CD4-positive, CD25-positive, alpha-beta regulatory T cell (primary cell): ENCODE measurements around the gene AQP7. TPM values are rescaled to one million over a fixed set of nuclear protein-coding genes. Genes with fewer than 3 reads are reported as not detected.
A peak's percentile ranks its signal among the peaks of the same experiment; 100 is the strongest.
"Not testable (repeated sequence)": the region's sequence is repeated elsewhere in the genome, so short reads cannot be mapped to it uniquely, and the experiment has no call there.

ENCODE experiments used
- ATAC-seq, 2 donors: fragments of 150-1000 bp; cut with Tn5 transposase; one replicate each; pipeline ENCODE4 v1.10.0; 2021; ENCODE audit warnings: low read depth in 2 of 2, moderate number of reproducible peaks in 2 of 2, moderate library complexity in 1 of 2
- DNase-seq, 3 donors: peaks; one replicate each; pipeline versions ENCODE4 v3.0.0 to v3.0.0-alpha.2; 2012 to 2022; ENCODE audit warnings: mixed read lengths in 1 of 3
- H3K27ac ChIP-seq: one replicate; pipeline ENCODE4 v1.7.0; 2013; ENCODE audit warnings: mild to moderate bottlenecking, low read length; ENCODE audit not compliant: insufficient read depth, poor library complexity, severe bottlenecking
- H3K27me3 ChIP-seq: one replicate; pipeline ENCODE4 v1.7.0; 2013; ENCODE audit warnings: low read length; ENCODE audit not compliant: control insufficient read depth, insufficient read depth
- H3K36me3 ChIP-seq: one replicate; pipeline ENCODE4 v1.7.0; 2013; ENCODE audit warnings: mild to moderate bottlenecking, low read length, moderate library complexity; ENCODE audit not compliant: control insufficient read depth, insufficient read depth
- H3K4me1 ChIP-seq: 2 replicates; pipeline ENCODE4 v1.7.0; 2013; ENCODE audit warnings: mild to moderate bottlenecking, low read length; ENCODE audit not compliant: insufficient read depth, control insufficient read depth, poor library complexity, severe bottlenecking
- H3K4me3 ChIP-seq: one replicate; pipeline ENCODE4 v1.7.0; 2013; ENCODE audit warnings: low read depth, mild to moderate bottlenecking, low read length, moderate library complexity
- H3K9me3 ChIP-seq, 2 experiments: 1 replicate in 1 of 2; 2 replicates in 1 of 2; pipeline ENCODE4 v1.7.0; 2013; ENCODE audit warnings: low read length in 2 of 2, mild to moderate bottlenecking in 1 of 2, moderate library complexity in 1 of 2; ENCODE audit not compliant: control insufficient read depth in 2 of 2
- H3K27ac Mint-ChIP-seq, 3 donors: one replicate each; pipeline ENCODE4 v1.8.0; 2020 to 2022; ENCODE audit warnings: mild to moderate bottlenecking in 3 of 3, mixed read lengths in 3 of 3, moderate library complexity in 2 of 3
- H3K27me3 Mint-ChIP-seq: one replicate; pipeline ENCODE4 v1.8.0; 2022; ENCODE audit warnings: mild to moderate bottlenecking, mixed read lengths
- H3K36me3 Mint-ChIP-seq: one replicate; pipeline ENCODE4 v1.8.0; 2020; ENCODE audit warnings: mixed read lengths
- H3K4me1 Mint-ChIP-seq, 4 donors: one replicate each; pipeline ENCODE4 v1.8.0; 2020 to 2022; ENCODE audit warnings: mixed read lengths in 4 of 4, mild to moderate bottlenecking in 1 of 4
- H3K4me3 Mint-ChIP-seq, 4 donors: one replicate each; pipeline ENCODE4 v1.8.0; 2020 to 2022; ENCODE audit warnings: mild to moderate bottlenecking in 4 of 4, mixed read lengths in 4 of 4, moderate library complexity in 3 of 4
- H3K9me3 Mint-ChIP-seq, 7 donors: one replicate each; pipeline ENCODE4 v1.8.0; 2020 to 2022; ENCODE audit warnings: mixed read lengths in 7 of 7, mild to moderate bottlenecking in 3 of 7, moderate library complexity in 2 of 7
- polyA plus RNA-seq, 4 donors: library from polyadenylated mRNA; unstranded; fragments of 300-500 nt; fragmentation: Illumina TruSeq; gene quantifications; one replicate each; pipeline ENCODE4 v1.2.3, GENCODE V29; 2021
- total RNA-seq: library from RNA; stranded (reverse); gene quantifications from one replicate; pipeline ENCODE4 v1.2.3, GENCODE V29; 2022

The AQP7 gene
- total and polyA plus RNA-seq, 5 donors from 2014 or later = 0.15 to 1.0 (median 0.45) TPM

DNA sequence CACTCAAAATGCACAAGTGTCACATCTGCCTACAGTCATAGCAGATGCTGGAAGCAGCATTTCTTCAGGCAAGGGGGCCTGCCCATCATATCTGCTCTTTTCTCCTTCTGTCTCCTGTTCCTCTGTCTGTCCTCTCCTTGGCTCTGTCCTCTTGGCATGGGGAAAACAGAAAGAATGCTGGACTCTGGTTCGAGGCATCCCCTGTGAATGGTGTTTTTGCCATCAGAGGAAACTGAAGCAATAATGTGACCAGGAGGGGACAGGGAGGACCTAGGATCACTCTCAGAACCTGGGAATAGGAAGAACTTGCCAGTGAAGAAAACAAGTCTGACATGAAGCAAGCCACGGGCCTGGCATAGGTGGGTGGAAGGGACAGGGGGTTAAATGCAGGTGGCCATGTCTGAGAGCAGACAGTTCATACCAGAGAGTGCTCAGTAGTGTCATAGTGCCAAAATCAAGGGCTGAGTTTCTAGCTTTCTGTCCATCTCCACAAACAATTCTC is 35.3 kb downstream of the AQP7 start:
- H3K36me3 Mint-ChIP-seq = peaks cover 49% of the 10 kb centered on the region
- Histone ChIP-seq H3K9me3 (no peaks in the 10 kb centered on the region), H3K36me3 (peaks cover 67% of the 10 kb centered on the region), H3K27me3 (no peaks in the 10 kb centered on the region), H3K27ac (no peak overlapping the region), H3K4me3 (no peak overlapping the region), H3K4me1 (no peaks in the 10 kb centered on the region)
- no peaks in the 10 kb centered on the region for H3K4me1 Mint-ChIP-seq
- DNase-seq (no peak), ATAC-seq (no peak)
- no peaks in the 10 kb centered on the region for H3K9me3 Mint-ChIP-seq
- no peak overlapping the region for H3K4me3 Mint-ChIP-seq
- peak overlapping the region in 1 of 3 donors; percentile 86 for H3K27ac Mint-ChIP-seq
- no peaks in the 10 kb centered on the region for H3K27me3 Mint-ChIP-seq

GRCh38 chr9:33364814-33365213 is 37.6 kb downstream of the AQP7 start:
- ATAC-seq, DNase-seq, H3K4me3 Mint-ChIP-seq, H3K9me3 Mint-ChIP-seq, H3K4me1 Mint-ChIP-seq, H3K27me3 Mint-ChIP-seq, H3K4me3 ChIP-seq, H3K9me3 ChIP-seq, H3K27me3 ChIP-seq, H3K4me1 ChIP-seq, H3K27ac ChIP-seq: not testable (repeated sequence)
- H3K36me3 ChIP-seq = peaks cover 49% of the 10 kb centered on the region
- Mint-ChIP-seq H3K27ac (peak overlapping the region in 1 of 3 donors; percentile 84), H3K36me3 (peaks cover 40% of the 10 kb centered on the region)

- H3K4me1 ChIP-seq = no peaks in the 10 kb centered on the region
- no peaks in the 10 kb centered on the region for H3K27me3 ChIP-seq
- ATAC-seq (no peak), DNase-seq (no peak)
- Mint-ChIP-seq H3K4me1 (peaks cover 0 to 5% (median 0%) of the 10 kb centered on the region in 4 donors), H3K9me3 (no peaks in the 10 kb centered on the region), H3K36me3 (peaks cover 40% of the 10 kb centered on the region), H3K27me3 (no peaks in the 10 kb centered on the region), H3K4me3 (no peak overlapping the region), H3K27ac (peak overlapping the region in 2 of 3 donors; percentile 25 to 84)
- H3K36me3 ChIP-seq = peaks cover 47% of the 10 kb centered on the region
- H3K4me3 ChIP-seq = no peak overlapping the region
- no peaks in the 10 kb centered on the region for H3K9me3 ChIP-seq
- no peak overlapping the region for H3K27ac ChIP-seq
Measured at GRCh38 chr9:33364127-33364526, 38.2 kb downstream of the AQP7 start.

DNA sequence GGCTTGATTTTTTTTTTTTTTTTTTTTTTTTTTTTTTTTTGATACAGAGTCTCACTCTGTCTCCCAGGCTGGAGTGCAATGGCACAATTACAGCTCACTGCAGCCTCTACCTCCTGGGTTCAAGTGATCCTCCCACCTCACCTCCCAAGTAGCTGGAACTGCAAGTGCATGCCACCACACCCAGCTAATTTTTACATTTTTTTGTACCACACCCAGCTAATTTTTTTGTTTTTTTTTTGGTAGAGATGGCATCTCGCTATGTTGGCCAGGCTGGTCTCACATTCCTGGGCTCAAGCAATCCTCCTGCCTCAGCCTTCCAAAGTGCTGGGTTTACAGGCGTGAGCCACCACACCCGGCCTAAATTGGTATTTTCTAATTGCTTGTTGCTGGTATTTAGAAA is 43.7 kb downstream of the AQP7 start:
- ATAC-seq, H3K4me1 ChIP-seq, H3K27ac Mint-ChIP-seq, H3K4me3 Mint-ChIP-seq, H3K9me3 ChIP-seq, H3K27ac ChIP-seq, H3K27me3 Mint-ChIP-seq, H3K4me3 ChIP-seq, H3K27me3 ChIP-seq, DNase-seq, H3K9me3 Mint-ChIP-seq: not testable (repeated sequence)
- peaks cover 2 to 13% (median 5%) of the 10 kb centered on the region in 4 donors for H3K4me1 Mint-ChIP-seq
- H3K36me3 ChIP-seq = peaks cover 14% of the 10 kb centered on the region
- H3K36me3 Mint-ChIP-seq = peaks cover 28% of the 10 kb centered on the region

- Histone ChIP-seq H3K36me3 (peaks cover 16% of the 10 kb centered on the region), H3K4me1 (no peaks in the 10 kb centered on the region), H3K4me3 (no peak overlapping the region), H3K27ac (no peak overlapping the region), H3K27me3 (no peaks in the 10 kb centered on the region), H3K9me3 (no peaks in the 10 kb centered on the region)
- peaks cover 2 to 13% (median 6%) of the 10 kb centered on the region in 4 donors for H3K4me1 Mint-ChIP-seq
- DNase-seq (no peak), ATAC-seq (no peak)
- no peaks in the 10 kb centered on the region for H3K27me3 Mint-ChIP-seq
- no peaks in the 10 kb centered on the region for H3K9me3 Mint-ChIP-seq
- peaks cover 26% of the 10 kb centered on the region for H3K36me3 Mint-ChIP-seq
- no peak overlapping the region for H3K4me3 Mint-ChIP-seq
- H3K27ac Mint-ChIP-seq = no peak overlapping the region
Measured at GRCh38 chr9:33355933-33356332, 46.4 kb downstream of the AQP7 start.

DNA sequence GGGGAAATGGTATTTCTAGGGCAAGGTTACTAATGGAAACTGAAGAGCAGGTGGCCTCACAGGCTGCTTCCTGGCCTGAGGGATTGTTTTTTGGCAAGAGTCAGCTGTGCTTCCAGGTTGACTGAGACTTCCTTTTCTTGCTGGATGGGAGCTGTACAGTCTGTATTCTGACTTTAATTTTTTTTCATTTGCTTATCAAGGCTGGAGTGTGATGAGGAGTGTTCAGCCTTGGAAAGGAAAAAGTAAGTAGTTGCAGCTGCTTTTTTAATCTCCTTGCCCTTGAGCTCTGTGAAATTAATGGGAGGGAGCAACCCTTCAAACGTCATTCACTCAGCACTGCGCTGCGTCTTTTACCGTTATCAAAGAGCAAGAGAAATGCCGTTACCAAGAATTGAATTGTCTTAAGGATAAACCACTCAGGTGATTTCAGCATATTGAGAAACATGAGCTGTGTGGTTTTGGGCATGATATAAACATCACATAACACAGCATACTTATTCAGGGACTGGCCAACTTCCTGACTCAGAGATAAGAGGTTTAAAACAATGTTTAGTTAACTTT is 47.6 kb downstream of the AQP7 start:
- no peak overlapping the region for H3K4me3 ChIP-seq
- Mint-ChIP-seq H3K4me3 (no peak overlapping the region), H3K4me1 (peaks cover 0 to 13% (median 5%) of the 10 kb centered on the region in 4 donors), H3K27ac (peak overlapping the region; percentile 67 to 76 (median 70)), H3K9me3 (no peaks in the 10 kb centered on the region), H3K27me3 (no peaks in the 10 kb centered on the region), H3K36me3 (peaks cover 24% of the 10 kb centered on the region)
- H3K4me1 ChIP-seq = no peaks in the 10 kb centered on the region
- peaks cover 16% of the 10 kb centered on the region for H3K36me3 ChIP-seq
- no peak overlapping the region for H3K27ac ChIP-seq
- H3K9me3 ChIP-seq = no peaks in the 10 kb centered on the region
- DNase-seq = peak in 1 of 3 donors; percentile 24
- H3K27me3 ChIP-seq = no peaks in the 10 kb centered on the region
- ATAC-seq = peak in 1 of 2 donors; percentile 69

DNA sequence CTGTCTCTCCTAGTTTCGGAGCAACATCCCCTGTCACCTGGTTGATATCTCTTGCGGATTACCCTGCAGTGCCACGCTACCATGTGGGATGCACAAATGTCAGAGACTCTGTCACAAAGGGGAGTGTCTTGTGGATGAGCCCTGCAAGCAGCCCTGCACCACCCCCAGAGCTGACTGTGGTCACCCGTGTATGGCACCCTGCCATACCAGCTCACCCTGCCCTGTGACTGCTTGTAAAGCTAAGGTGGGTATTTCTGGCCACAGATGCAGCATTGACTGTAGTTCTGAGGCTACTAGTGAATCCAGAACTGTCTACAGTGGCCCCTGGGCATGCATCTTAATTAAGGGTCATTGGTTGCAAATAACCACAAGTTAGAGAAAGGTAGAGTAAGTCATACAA is 50.8 kb downstream of the AQP7 start:
- H3K36me3 Mint-ChIP-seq = peaks cover 47% of the 10 kb centered on the region
- ATAC-seq = no peak
- H3K4me1 ChIP-seq = no peaks in the 10 kb centered on the region
- peak overlapping the region in 2 of 3 donors; percentile 49 to 75 for H3K27ac Mint-ChIP-seq
- H3K27me3 Mint-ChIP-seq = no peaks in the 10 kb centered on the region
- DNase-seq = no peak
- H3K27me3 ChIP-seq = no peaks in the 10 kb centered on the region
- H3K9me3 ChIP-seq = no peaks in the 10 kb centered on the region
- H3K27ac ChIP-seq = no peak overlapping the region
- peaks cover 37% of the 10 kb centered on the region for H3K36me3 ChIP-seq
- no peak overlapping the region for H3K4me3 ChIP-seq
- H3K4me1 Mint-ChIP-seq = peaks cover 4 to 13% (median 6%) of the 10 kb centered on the region in 4 donors
- no peaks in the 10 kb centered on the region for H3K9me3 Mint-ChIP-seq
- no peak overlapping the region for H3K4me3 Mint-ChIP-seq

DNA sequence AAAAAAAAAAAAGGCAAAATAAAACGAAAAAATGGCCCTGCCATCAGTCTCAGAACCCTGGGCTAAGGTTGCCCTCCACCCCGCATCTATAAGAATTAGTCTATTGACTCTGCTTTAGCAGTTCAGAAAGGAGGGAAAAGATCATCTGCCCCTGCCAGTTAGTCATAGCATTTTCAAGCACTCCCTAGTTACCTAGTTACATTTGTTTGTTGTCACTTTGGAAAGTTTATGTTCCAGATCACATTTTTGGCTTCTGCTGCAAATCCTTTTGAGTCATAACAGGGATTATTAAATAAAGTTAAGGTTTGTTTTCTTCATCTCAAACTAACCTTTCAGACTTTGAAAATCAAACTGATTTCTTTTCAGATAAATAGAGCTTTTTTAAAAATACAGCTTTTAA is 52.1 kb downstream of the AQP7 start:
- H3K4me1 Mint-ChIP-seq = peaks cover 4 to 12% (median 6%) of the 10 kb centered on the region in 4 donors
- H3K9me3 Mint-ChIP-seq = no peaks in the 10 kb centered on the region
- Histone ChIP-seq H3K36me3 (peaks cover 41% of the 10 kb centered on the region), H3K4me1 (no peaks in the 10 kb centered on the region), H3K4me3 (no peak overlapping the region), H3K27me3 (no peaks in the 10 kb centered on the region), H3K27ac (no peak overlapping the region), H3K9me3 (no peaks in the 10 kb centered on the region)
- no peak overlapping the region for H3K4me3 Mint-ChIP-seq
- no peak overlapping the region for H3K27ac Mint-ChIP-seq
- ATAC-seq (no peak), DNase-seq (no peak)
- H3K36me3 Mint-ChIP-seq = peaks cover 42% of the 10 kb centered on the region
- H3K27me3 Mint-ChIP-seq = no peaks in the 10 kb centered on the region
